ENCODE measurements around the gene NECAB2. TPM values are rescaled to one million over a fixed set of nuclear protein-coding genes. Genes with fewer than 3 reads are reported as not detected.
A peak's percentile ranks its signal among the peaks of the same experiment; 100 is the strongest.

Gene NECAB2
- polyA plus RNA-seq, 1 donor (not counting 4 experiments of a cell fraction or from before 2014, with no cell fraction given): not detected

DNA sequence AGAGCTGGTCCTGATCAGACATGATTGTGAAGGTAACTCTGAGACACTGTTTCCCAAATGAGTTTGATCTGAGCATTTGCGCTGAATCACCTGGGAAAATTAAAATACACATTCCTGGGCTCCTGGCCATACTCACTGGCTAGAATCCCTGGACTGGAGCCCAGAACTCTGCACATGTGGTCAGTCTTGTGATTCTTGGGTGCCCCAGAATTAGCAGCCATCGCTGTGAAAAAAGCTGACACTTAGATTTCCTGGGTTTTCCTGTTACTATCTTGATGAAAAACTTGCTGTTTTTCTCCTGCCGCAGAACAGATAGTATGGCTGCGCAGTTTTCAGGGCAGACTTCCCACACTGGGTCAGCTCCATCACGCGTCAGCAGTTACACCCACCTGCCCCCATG is 24.6 kb downstream of the NECAB2 start:
- Histone ChIP-seq H3K79me2 (ENCODE audit: control insufficient read depth, insufficient read depth, low read length) (no peaks in the 10 kb centered on the region), H3K9ac (ENCODE audit: control insufficient read depth, extremely low read depth, insufficient read depth, low read length) (no peak overlapping the region), H3K4me2 (ENCODE audit: control insufficient read depth, extremely low read depth, insufficient read depth, low read depth, low read length) (no peak overlapping the region), H3K4me3 (ENCODE audit: control insufficient read depth in 2 of 3, extremely low read depth in 1 of 3, insufficient read depth in 2 of 3, low read depth in 1 of 3, low read length in 3 of 3) (no peak overlapping the region), H3K9me1 (ENCODE audit: control insufficient read depth, extremely low read depth, insufficient read depth, low read length) (no peaks in the 10 kb centered on the region), H3K9me3 (ENCODE audit: control insufficient read depth, low read depth, low read length) (no peaks in the 10 kb centered on the region), H3K36me3 (ENCODE audit: control insufficient read depth in 2 of 2, extremely low read depth in 1 of 2, insufficient read depth in 2 of 2, low read length in 2 of 2) (no peaks in the 10 kb centered on the region), H2AFZ (ENCODE audit: control insufficient read depth, low read length) (no peak overlapping the region), H4K20me1 (ENCODE audit: control insufficient read depth, extremely low read depth, insufficient read depth, low read length) (no peaks in the 10 kb centered on the region), H3K4me1 (ENCODE audit: control insufficient read depth, extremely low read depth, insufficient read depth, low read length) (peaks cover 13% of the 10 kb centered on the region), H3K27ac (ENCODE audit: control insufficient read depth, insufficient read depth, low read length) (no peak overlapping the region), H3K27me3 (ENCODE audit: control insufficient read depth, extremely low read depth, insufficient read depth, low read length) (peaks cover 32% of the 10 kb centered on the region)
- FAIRE-seq (no peak), DNase-seq (ENCODE audit: low read depth, low spot score) (no peak)
- dilution Hi-C loops (cut with MboI; ENCODE audit: extremely low pct_ligation_motif_present, low sequenced_read_pairs): no loop called here
- TF ChIP-seq, protein P1, sequence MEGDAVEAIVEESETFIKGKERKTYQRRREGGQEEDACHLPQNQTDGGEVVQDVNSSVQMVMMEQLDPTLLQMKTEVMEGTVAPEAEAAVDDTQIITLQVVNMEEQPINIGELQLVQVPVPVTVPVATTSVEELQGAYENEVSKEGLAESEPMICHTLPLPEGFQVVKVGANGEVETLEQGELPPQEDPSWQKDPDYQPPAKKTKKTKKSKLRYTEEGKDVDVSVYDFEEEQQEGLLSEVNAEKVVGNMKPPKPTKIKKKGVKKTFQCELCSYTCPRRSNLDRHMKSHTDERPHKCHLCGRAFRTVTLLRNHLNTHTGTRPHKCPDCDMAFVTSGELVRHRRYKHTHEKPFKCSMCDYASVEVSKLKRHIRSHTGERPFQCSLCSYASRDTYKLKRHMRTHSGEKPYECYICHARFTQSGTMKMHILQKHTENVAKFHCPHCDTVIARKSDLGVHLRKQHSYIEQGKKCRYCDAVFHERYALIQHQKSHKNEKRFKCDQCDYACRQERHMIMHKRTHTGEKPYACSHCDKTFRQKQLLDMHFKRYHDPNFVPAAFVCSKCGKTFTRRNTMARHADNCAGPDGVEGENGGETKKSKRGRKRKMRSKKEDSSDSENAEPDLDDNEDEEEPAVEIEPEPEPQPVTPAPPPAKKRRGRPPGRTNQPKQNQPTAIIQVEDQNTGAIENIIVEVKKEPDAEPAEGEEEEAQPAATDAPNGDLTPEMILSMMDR (optimal IDR thresholded peaks at IDR 0.05 in 1 of 3, IDR thresholded peaks at IDR 0.05 in 1 of 3, conservative IDR thresholded peaks at IDR 0.05 in 1 of 3; ENCODE audit: extremely low read depth in 1 of 3, insufficient read depth in 2 of 3, low read length in 3 of 3): no peak
- no peak for TF ChIP-seq EZH2 (IDR thresholded peaks at IDR 0.05; ENCODE audit: low read length)

DNA sequence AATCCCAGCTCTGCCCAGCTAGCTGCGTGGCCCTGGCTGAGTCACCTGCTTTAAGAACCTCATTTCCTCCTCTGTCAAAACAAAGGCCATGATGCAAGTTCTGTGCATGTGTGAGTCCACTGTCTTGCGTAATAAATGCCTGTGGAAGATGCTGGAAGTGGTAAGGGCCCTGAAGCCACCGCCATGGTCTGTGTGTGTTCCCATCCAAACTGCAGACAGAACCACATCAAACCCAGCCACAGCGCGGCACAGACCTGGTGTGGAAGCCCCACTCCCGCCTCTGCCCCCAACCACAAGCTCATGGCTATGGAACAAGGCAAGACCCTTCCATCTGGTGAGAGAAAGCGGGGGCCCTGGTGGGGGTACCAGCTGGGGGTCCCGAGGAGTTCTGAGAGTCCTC is 26.0 kb downstream of the NECAB2 start:
- TF ChIP-seq EZH2 (IDR thresholded peaks at IDR 0.05; ENCODE audit: low read length): no peak
- TF ChIP-seq, protein P1 (optimal IDR thresholded peaks at IDR 0.05 in 1 of 3, IDR thresholded peaks at IDR 0.05 in 1 of 3, conservative IDR thresholded peaks at IDR 0.05 in 1 of 3; ENCODE audit: extremely low read depth in 1 of 3, insufficient read depth in 2 of 3, low read length in 3 of 3): no peak
- Histone ChIP-seq H3K9ac (ENCODE audit: control insufficient read depth, extremely low read depth, insufficient read depth, low read length) (no peak overlapping the region), H3K79me2 (ENCODE audit: control insufficient read depth, insufficient read depth, low read length) (no peaks in the 10 kb centered on the region), H4K20me1 (ENCODE audit: control insufficient read depth, extremely low read depth, insufficient read depth, low read length) (no peaks in the 10 kb centered on the region), H3K4me3 (ENCODE audit: control insufficient read depth in 2 of 3, extremely low read depth in 1 of 3, insufficient read depth in 2 of 3, low read depth in 1 of 3, low read length in 3 of 3) (no peak overlapping the region), H3K27me3 (ENCODE audit: control insufficient read depth, extremely low read depth, insufficient read depth, low read length) (peaks cover 22% of the 10 kb centered on the region), H3K4me2 (ENCODE audit: control insufficient read depth, extremely low read depth, insufficient read depth, low read depth, low read length) (no peak overlapping the region), H3K27ac (ENCODE audit: control insufficient read depth, insufficient read depth, low read length) (no peak overlapping the region), H3K36me3 (ENCODE audit: control insufficient read depth in 2 of 2, extremely low read depth in 1 of 2, insufficient read depth in 2 of 2, low read length in 2 of 2) (no peaks in the 10 kb centered on the region), H3K9me1 (ENCODE audit: control insufficient read depth, extremely low read depth, insufficient read depth, low read length) (no peaks in the 10 kb centered on the region), H3K9me3 (ENCODE audit: control insufficient read depth, low read depth, low read length) (no peaks in the 10 kb centered on the region), H2AFZ (ENCODE audit: control insufficient read depth, low read length) (no peak overlapping the region), H3K4me1 (ENCODE audit: control insufficient read depth, extremely low read depth, insufficient read depth, low read length) (peaks cover 13% of the 10 kb centered on the region)
- FAIRE-seq: peak; percentile 77
- peak; percentile 70 for DNase-seq (ENCODE audit: low read depth, low spot score)
- dilution Hi-C loops (cut with MboI; ENCODE audit: extremely low pct_ligation_motif_present, low sequenced_read_pairs): no loop called here

Measured in keratinocyte (primary cell).